Subcutaneous abdominal adipose tissue (tissue), 5 donors: ENCODE results near the gene GAS7.
A peak's percentile ranks its signal among the peaks of the same experiment; 100 is the strongest.

Source experiments
- H3K27ac ChIP-seq: one replicate; pipeline ENCODE4 v1.7.0; 2013; ENCODE audit warnings: low read depth, mild to moderate bottlenecking, inconsistent platforms, low read length, moderate library complexity
- H3K27me3 ChIP-seq, 5 donors: one replicate each; pipeline ENCODE4 v1.7.0; 2013; ENCODE audit warnings: low read length in 5 of 5, inconsistent platforms in 1 of 5; ENCODE audit not compliant: control insufficient read depth in 5 of 5, insufficient read depth in 4 of 5
- H3K36me3 ChIP-seq, 5 donors: one replicate each; pipeline ENCODE4 v1.7.0; 2013; ENCODE audit warnings: low read length in 5 of 5; ENCODE audit not compliant: control insufficient read depth in 5 of 5, insufficient read depth in 5 of 5
- H3K4me1 ChIP-seq, 5 donors: one replicate each; pipeline ENCODE4 v1.7.0; 2013; ENCODE audit warnings: low read length in 5 of 5, mild to moderate bottlenecking in 3 of 5, moderate library complexity in 1 of 5; ENCODE audit not compliant: control insufficient read depth in 5 of 5, insufficient read depth in 5 of 5
- H3K4me3 ChIP-seq, 5 donors: one replicate each; pipeline ENCODE4 v1.7.0; 2013; ENCODE audit warnings: low read length in 5 of 5, low read depth in 1 of 5
- H3K9ac ChIP-seq, 5 donors: one replicate each; pipeline ENCODE4 v1.7.0; 2013; ENCODE audit warnings: low read length in 5 of 5, mild to moderate bottlenecking in 4 of 5, moderate library complexity in 3 of 5
- H3K9me3 ChIP-seq, 5 donors: one replicate each; pipeline ENCODE4 v1.7.0; 2013; ENCODE audit warnings: low read length in 5 of 5; ENCODE audit not compliant: control insufficient read depth in 5 of 5
- donor health status: healthy.
- donor health status: healthy.
- donor health status: healthy.
- donor health status: healthy.
- donor health status: healthy.

Gene GAS7

GRCh38 chr17:10116753-10117420, 81.5 kb downstream of the GAS7 start:
- Histone ChIP-seq H3K4me1 (peaks cover 5 to 77% (median 56%) of the 10 kb centered on the region in 5 donors), H3K9ac (no peak overlapping the region), H3K9me3 (peaks cover 0 to 3% (median 2%) of the 10 kb centered on the region in 5 donors), H3K36me3 (no peaks in the 10 kb centered on the region), H3K27me3 (no peaks in the 10 kb centered on the region), H3K27ac (no peak overlapping the region), H3K4me3 (no peak overlapping the region)

- no peak overlapping the region for H3K4me3 ChIP-seq
- H3K27ac ChIP-seq: no peak overlapping the region
- H3K27me3 ChIP-seq: no peaks in the 10 kb centered on the region
- no peaks in the 10 kb centered on the region for H3K36me3 ChIP-seq
- H3K4me1 ChIP-seq: peaks cover 5 to 73% (median 55%) of the 10 kb centered on the region in 5 donors
- H3K9me3 ChIP-seq: peaks cover 0 to 3% (median 2%) of the 10 kb centered on the region in 5 donors
- H3K9ac ChIP-seq: no peak overlapping the region
Observed at GRCh38 chr17:10116267-10116666, 82.1 kb downstream of the GAS7 start.

GRCh38 chr17:10115536-10115932, 82.9 kb downstream of the GAS7 start:
- H3K36me3 ChIP-seq: no peaks in the 10 kb centered on the region
- peaks cover 0 to 3% (median 2%) of the 10 kb centered on the region in 5 donors for H3K9me3 ChIP-seq
- peaks cover 5 to 69% (median 51%) of the 10 kb centered on the region in 5 donors for H3K4me1 ChIP-seq
- peak overlapping the region in 4 of 5 donors; percentile 21 to 56 (median 40) for H3K4me3 ChIP-seq
- H3K9ac ChIP-seq: no peak overlapping the region
- H3K27me3 ChIP-seq: no peaks in the 10 kb centered on the region
- H3K27ac ChIP-seq: no peak overlapping the region

- no peaks in the 10 kb centered on the region for H3K27me3 ChIP-seq
- no peaks in the 10 kb centered on the region for H3K36me3 ChIP-seq
- H3K4me3 ChIP-seq: peak overlapping the region; percentile 21 to 56 (median 38)
- peaks cover 5 to 64% (median 47%) of the 10 kb centered on the region in 5 donors for H3K4me1 ChIP-seq
- peaks cover 0 to 3% (median 2%) of the 10 kb centered on the region in 5 donors for H3K9me3 ChIP-seq
- no peak overlapping the region for H3K9ac ChIP-seq
- peak overlapping the region; percentile 60 for H3K27ac ChIP-seq
Observed at GRCh38 chr17:10114931-10115535, 83.4 kb downstream of the GAS7 start.

- H3K27ac ChIP-seq: no peak overlapping the region
- no peaks in the 10 kb centered on the region for H3K36me3 ChIP-seq
Observed at GRCh38 chr17:10112962-10113361, 85.4 kb downstream of the GAS7 start.

GRCh38 chr17:10111907-10112452, 86.4 kb downstream of the GAS7 start:
- no peak overlapping the region for H3K9ac ChIP-seq
- H3K36me3 ChIP-seq: no peaks in the 10 kb centered on the region
- no peak overlapping the region for H3K27ac ChIP-seq
- H3K4me3 ChIP-seq: no peak overlapping the region
- H3K9me3 ChIP-seq: peaks cover 0 to 3% (median 2%) of the 10 kb centered on the region in 5 donors
- H3K4me1 ChIP-seq: peaks cover 3 to 48% (median 29%) of the 10 kb centered on the region in 5 donors
- H3K27me3 ChIP-seq: peaks cover 0 to 3% (median 0%) of the 10 kb centered on the region in 5 donors

More at GRCh38 chr17:10112962-10113361, 85.4 kb downstream of the GAS7 start:
- peaks cover 0 to 3% (median 2%) of the 10 kb centered on the region in 5 donors for H3K9me3 ChIP-seq
- H3K9ac ChIP-seq: no peak overlapping the region
- no peaks in the 10 kb centered on the region for H3K27me3 ChIP-seq
- peak overlapping the region in 2 of 5 donors; percentile 8 to 19 for H3K4me3 ChIP-seq
- H3K4me1 ChIP-seq: peaks cover 3 to 48% (median 31%) of the 10 kb centered on the region in 5 donors

- Histone ChIP-seq H3K36me3 (no peaks in the 10 kb centered on the region), H3K9ac (no peak overlapping the region), H3K27ac (no peak overlapping the region), H3K4me1 (peaks cover 0 to 28% (median 14%) of the 10 kb centered on the region in 5 donors), H3K4me3 (no peak overlapping the region), H3K9me3 (no peaks in the 10 kb centered on the region), H3K27me3 (peaks cover 0 to 6% (median 3%) of the 10 kb centered on the region in 5 donors)
Observed at GRCh38 chr17:10109146-10109545, 89.3 kb downstream of the GAS7 start.

GRCh38 chr17:10107316-10108165, 90.9 kb downstream of the GAS7 start:
- Histone ChIP-seq H3K27ac (no peak overlapping the region), H3K4me1 (peaks cover 0 to 15% (median 2%) of the 10 kb centered on the region in 5 donors), H3K9me3 (no peaks in the 10 kb centered on the region), H3K4me3 (no peak overlapping the region), H3K27me3 (peaks cover 0 to 6% (median 3%) of the 10 kb centered on the region in 5 donors), H3K9ac (no peak overlapping the region), H3K36me3 (no peaks in the 10 kb centered on the region)

- Histone ChIP-seq H3K9me3 (no peaks in the 10 kb centered on the region), H3K27me3 (peaks cover 0 to 7% (median 3%) of the 10 kb centered on the region in 5 donors), H3K9ac (no peak overlapping the region), H3K27ac (no peak overlapping the region), H3K36me3 (no peaks in the 10 kb centered on the region), H3K4me3 (no peak overlapping the region), H3K4me1 (peaks cover 0 to 15% (median 2%) of the 10 kb centered on the region in 5 donors)
Observed at GRCh38 chr17:10106067-10106466, 92.3 kb downstream of the GAS7 start.
